ENCODE measurements around the gene SETD2.

- TF ChIP-seq CTCF (IDR thresholded peaks at IDR 0.05; ENCODE audit: control extremely low read depth in 1 of 3, insufficient read depth in 1 of 3, low read depth in 1 of 3, low read length in 3 of 3) (no peak), BRCA1 (IDR thresholded peaks at IDR 0.05; ENCODE audit: low read depth, low read length) (no peak), POLR2AphosphoS5 (IDR thresholded peaks at IDR 0.05; ENCODE audit: low read depth, low read length) (peak; percentile 92), JUND (IDR thresholded peaks at IDR 0.05; ENCODE audit: low read length) (no peak), POLR2A (IDR thresholded peaks at IDR 0.05; ENCODE audit: control extremely low read depth in 1 of 2, low read depth in 2 of 2, low read length in 2 of 2) (no peak), SUZ12 (IDR thresholded peaks at IDR 0.05; ENCODE audit: low read length) (no peak), MAX (IDR thresholded peaks at IDR 0.05) (no peak; the same call in 1 of the 2 replicates), SP1 (IDR thresholded peaks at IDR 0.05; ENCODE audit: low read depth, low read length) (peak; percentile 49; the same call in 1 of the 2 replicates)
Observed at GRCh38 chr3:46981932-46982471, 181.9 kb downstream of the SETD2 start.

All from H1 (cell line).